ENCODE results near the gene AOPEP. TPM values are rescaled to one million over a fixed set of nuclear protein-coding genes. Genes with fewer than 3 reads are reported as not detected.

AOPEP gene
- total and polyA plus RNA-seq, 9 of the 15 experiments (the other 6 are each of a cell fraction or from before 2014, with no cell fraction given) = 4.5 to 19.3 (median 13.5) TPM

GRCh38 chr9:94961870-94962269, 235.4 kb downstream of the AOPEP start:
- CTCF ChIA-PET (ENCODE audit: low intra/inter-chr PET ratio) = no interaction called here
- no peak overlapping the region for H3K4me3 ChIP-seq
- no peak overlapping the region for H3K9ac ChIP-seq (ENCODE audit: insufficient read depth in 1 of 2, low read depth in 2 of 2, low read length in 2 of 2)
- H4K20me1 ChIP-seq (replicated peaks; ENCODE audit: control insufficient read depth, insufficient read depth, low read length) = no peaks in the 10 kb centered on the region
- H2AFZ ChIP-seq (ENCODE audit: low read depth, low read length) = no peak overlapping the region
- intact Hi-C loops (cut with micrococcal nuclease) (no loop called here), in situ Hi-C loops (cut with MboI) (no loop called here)
- no peaks in the 10 kb centered on the region for H3K9me3 ChIP-seq (replicated peaks; ENCODE audit: control insufficient read depth, insufficient read depth, low read depth, low read length)
- no peaks in the 10 kb centered on the region for H3K79me2 ChIP-seq (ENCODE audit: control insufficient read depth, insufficient read depth, low read length)
- 14% methylated on average over 2 of the region's 2 CpGs for WGBS (ENCODE audit: insufficient coverage, low coverage, missing lambda C conversion rate)
- TF ChIP-seq FUS (optimal IDR thresholded peaks at IDR 0.05; ENCODE audit: low read depth, low read length) = no peak
- no peak for TF ChIP-seq GABPB2 (CRISPR knock-in tag; conservative IDR thresholded peaks at IDR 0.05)
- no peak for TF ChIP-seq NKRF (IDR thresholded peaks at IDR 0.05; ENCODE audit: borderline replicate concordance)
- TF ChIP-seq ZNF444 (CRISPR knock-in tag; IDR thresholded peaks at IDR 0.05) = no peak
- no peak for TF ChIP-seq PYGO2 (tag; IDR thresholded peaks at IDR 0.05)
- TF ChIP-seq ZFP36 (IDR thresholded peaks at IDR 0.05; ENCODE audit: low read depth, low read length, partially characterized antibody) = no peak
- no peak for TF ChIP-seq TAL1 (IDR thresholded peaks at IDR 0.05)
- no peak for TF ChIP-seq RNF219 (CRISPR knock-in tag; IDR thresholded peaks at IDR 0.05)
- TF ChIP-seq ZBTB8A (IDR thresholded peaks at IDR 0.05; ENCODE audit: partially characterized antibody) = no peak
- no peak for TF ChIP-seq ZBTB9 (CRISPR knock-in tag; IDR thresholded peaks at IDR 0.05)
- no peak for TF ChIP-seq MLLT1 (IDR thresholded peaks at IDR 0.05)
- no peak for TF ChIP-seq GATA2 (CRISPR knock-in tag; IDR thresholded peaks at IDR 0.05)
- no peak for TF ChIP-seq NFE2L1 (tag; IDR thresholded peaks at IDR 0.05; ENCODE audit: borderline replicate concordance, low read depth)
- no peak for TF ChIP-seq ELF4 (CRISPR knock-in tag; IDR thresholded peaks at IDR 0.05)
- TF ChIP-seq USF1 (CRISPR knock-in tag; IDR thresholded peaks at IDR 0.05) = no peak
- POLR2A ChIA-PET = interaction anchor here (0.6 kb wide), 1 partner anchor 9 kb away, joined by 3 read pairs; no protein-coding TSS in a partner anchor
- no peak for DNase-seq (ENCODE audit: extremely low read depth in 1 of 4, low spot score in 3 of 4)
- FAIRE-seq = no peak
- H3K4me2 ChIP-seq (ENCODE audit: insufficient read depth, low read length) = no peak overlapping the region
- no peaks in the 10 kb centered on the region for H3K9me1 ChIP-seq (ENCODE audit: control insufficient read depth, insufficient read depth, low read length)
- no peaks in the 10 kb centered on the region for H3K4me1 ChIP-seq (replicated peaks in 1 of 2; ENCODE audit: control insufficient read depth in 2 of 2, insufficient read depth in 2 of 2, low read length in 2 of 2)
- no peak for ATAC-seq
- no peaks in the 10 kb centered on the region for H3K36me3 ChIP-seq (ENCODE audit: control insufficient read depth, insufficient read depth, low read length)
- H3K27me3 ChIP-seq (ENCODE audit: control insufficient read depth in 2 of 2, insufficient read depth in 2 of 2, low read length in 2 of 2) = no peaks in the 10 kb centered on the region
- BruUV-seq (replicated peaks) = no TSS peak
- H3K27ac ChIP-seq (ENCODE audit: extremely low read depth, low read depth, low read length) = no peak overlapping the region

Data from K562 (cell line).